H9 (cell line): ENCODE results near the gene NTRK2. TPM values are rescaled to one million over a fixed set of nuclear protein-coding genes. Genes with fewer than 3 reads are reported as not detected.

Source experiments
- DNase-seq: peaks from one replicate; pipeline ENCODE4 v3.0.0-alpha.2; 2017
- H2AFZ ChIP-seq: one replicate; pipeline ENCODE4 v1.6.1; 2013; ENCODE audit warnings: mild to moderate bottlenecking, low read length, control low read depth, moderate library complexity
- H2AK5ac ChIP-seq: 2 replicates; pipeline ENCODE4 v1.6.1; 2013; ENCODE audit warnings: low read length, control low read depth, mixed read lengths; ENCODE audit not compliant: insufficient read length
- H2BK120ac ChIP-seq: one replicate; pipeline ENCODE4 v1.6.1; 2013; ENCODE audit warnings: low read depth, mild to moderate bottlenecking, low read length, control low read depth, inconsistent platforms; ENCODE audit not compliant: poor library complexity, severe bottlenecking
- H2BK12ac ChIP-seq: 2 replicates; pipeline ENCODE4 v1.6.1; 2013; ENCODE audit warnings: low read length, control low read depth, mixed read lengths, low read depth; ENCODE audit not compliant: insufficient read length
- H2BK15ac ChIP-seq: 2 replicates; pipeline ENCODE4 v1.6.1; 2013; ENCODE audit warnings: low read depth, low read length, control low read depth
- H2BK20ac ChIP-seq: one replicate; pipeline ENCODE4 v1.6.1; 2013; ENCODE audit warnings: low read depth, mild to moderate bottlenecking, low read length, control low read depth, inconsistent platforms; ENCODE audit not compliant: poor library complexity, severe bottlenecking
- H2BK5ac ChIP-seq: 2 replicates; pipeline ENCODE4 v1.6.1; 2013; ENCODE audit warnings: low read length, control low read depth, mixed read lengths; ENCODE audit not compliant: insufficient read length
- H3K14ac ChIP-seq: 2 replicates; pipeline ENCODE4 v1.6.1; 2013; ENCODE audit warnings: low read length, control low read depth; ENCODE audit not compliant: insufficient read depth
- H3K18ac ChIP-seq: 2 replicates; pipeline ENCODE4 v1.6.1; 2013; ENCODE audit warnings: low read depth, mild to moderate bottlenecking, mixed read lengths, low read length, control low read depth; ENCODE audit not compliant: insufficient read length
- H3K23ac ChIP-seq: 2 replicates; pipeline ENCODE4 v1.6.1; 2013; ENCODE audit warnings: low read length, control low read depth, mixed read lengths, low read depth; ENCODE audit not compliant: insufficient read length
- H3K23me2 ChIP-seq: 2 replicates; pipeline ENCODE4 v1.6.1; 2013; ENCODE audit warnings: low read depth, mild to moderate bottlenecking, mixed read lengths, low read length, control low read depth; ENCODE audit not compliant: insufficient read length, poor library complexity, severe bottlenecking
- H3K27ac ChIP-seq: 2 replicates; pipeline ENCODE4 v1.5.1; 2013; ENCODE audit warnings: low read length, control low read depth, mixed read lengths, low read depth; ENCODE audit not compliant: insufficient read length
- H3K27me3 ChIP-seq: 2 replicates; pipeline ENCODE4 v1.6.1; 2013; ENCODE audit warnings: low read length, control low read depth, inconsistent platforms; ENCODE audit not compliant: insufficient read depth
- H3K4ac ChIP-seq: 2 replicates; pipeline ENCODE4 v1.6.1; 2013; ENCODE audit warnings: low read depth, mild to moderate bottlenecking, control low read depth, inconsistent platforms, low read length, moderate library complexity
- H3K4me1 ChIP-seq: 2 replicates; pipeline ENCODE4 v1.6.1; 2013; ENCODE audit warnings: low read length, control low read depth, inconsistent platforms; ENCODE audit not compliant: insufficient read depth
- H3K4me2 ChIP-seq: 2 replicates; pipeline ENCODE4 v1.6.1; 2013; ENCODE audit warnings: low read length, control low read depth, mixed read lengths; ENCODE audit not compliant: insufficient read length, insufficient read depth
- H3K56ac ChIP-seq: 2 replicates; pipeline ENCODE4 v1.6.1; 2013; ENCODE audit warnings: low read depth, mild to moderate bottlenecking, mixed read lengths, low read length, control low read depth; ENCODE audit not compliant: insufficient read length
- H3K79me1 ChIP-seq: 2 replicates; pipeline ENCODE4 v1.6.1; 2013; ENCODE audit warnings: low read depth, mild to moderate bottlenecking, moderate library complexity, low read length, control low read depth, inconsistent platforms; ENCODE audit not compliant: insufficient read depth, poor library complexity, severe bottlenecking
- H3K79me2 ChIP-seq: 2 replicates; pipeline ENCODE4 v1.6.1; 2013; ENCODE audit warnings: low read length, control low read depth, inconsistent platforms; ENCODE audit not compliant: insufficient read depth
- H3K9ac ChIP-seq: 2 replicates; pipeline ENCODE4 v1.6.1; 2013; ENCODE audit warnings: low read length, control low read depth, mixed read lengths; ENCODE audit not compliant: insufficient read length; ENCODE audit errors: extremely low read depth
- H3K9me3 ChIP-seq: one replicate; pipeline ENCODE4 v1.6.1; 2013; ENCODE audit warnings: low read depth, low read length, inconsistent platforms; ENCODE audit not compliant: control insufficient read depth
- H3T11ph ChIP-seq: one replicate; pipeline ENCODE4 v1.6.1; 2013; ENCODE audit warnings: mild to moderate bottlenecking, low read length, control low read depth, inconsistent platforms
- H4K20me1 ChIP-seq: one replicate; pipeline ENCODE4 v1.6.1; 2013; ENCODE audit not compliant: control insufficient read depth, insufficient read length, insufficient read depth
- H4K5ac ChIP-seq: 2 replicates; pipeline ENCODE4 v1.6.1; 2013; ENCODE audit warnings: low read depth, mild to moderate bottlenecking, mixed read lengths, low read length, control low read depth; ENCODE audit not compliant: insufficient read length
- H4K8ac ChIP-seq: replicated peaks from 2 replicates; pipeline ENCODE4 v1.6.1; 2013; ENCODE audit warnings: low read length, control low read depth, mixed read lengths, low read depth; ENCODE audit not compliant: insufficient read length
- H4K91ac ChIP-seq: 2 replicates; pipeline ENCODE4 v1.6.1; 2013; ENCODE audit warnings: low read depth, mild to moderate bottlenecking, moderate library complexity, mixed read lengths, low read length, control low read depth; ENCODE audit not compliant: insufficient read length
- H3K27ac Mint-ChIP-seq, 3 experiments: 2 replicates in 2 of 3; 3 replicates in 1 of 3; pipeline ENCODE4 v1.8.0; 2020 to 2021; ENCODE audit warnings: mixed read lengths in 3 of 3, mild to moderate bottlenecking in 1 of 3, moderate library complexity in 1 of 3
- H3K27me3 Mint-ChIP-seq: 2 replicates; pipeline ENCODE4 v1.8.0; 2021; ENCODE audit warnings: low read depth, mild to moderate bottlenecking, moderate library complexity, mixed read lengths
- H3K36me3 Mint-ChIP-seq, 3 experiments: 2 replicates in 2 of 3; 3 replicates in 1 of 3; pipeline ENCODE4 v1.8.0; 2020 to 2021; ENCODE audit warnings: low read depth in 3 of 3, mixed read lengths in 3 of 3; ENCODE audit not compliant: insufficient read depth in 1 of 3
- H3K4me1 Mint-ChIP-seq, 2 experiments: 2 replicates each; pipeline ENCODE4 v1.8.0; 2020; ENCODE audit warnings: mixed read lengths in 2 of 2
- H3K4me3 Mint-ChIP-seq, 2 experiments: 2 replicates in 1 of 2; 3 replicates in 1 of 2; pipeline ENCODE4 v1.8.0; 2020 to 2021; ENCODE audit warnings: mild to moderate bottlenecking in 2 of 2, mixed read lengths in 2 of 2, moderate library complexity in 1 of 2
- H3K9me3 Mint-ChIP-seq, 2 experiments: 2 replicates in 1 of 2; 3 replicates in 1 of 2; pipeline ENCODE4 v1.8.0; 2020; ENCODE audit warnings: mild to moderate bottlenecking in 2 of 2, mixed read lengths in 2 of 2, moderate library complexity in 1 of 2
- WGBS: extraction: QIAGEN DNeasy Blood & Tissue Kit; methylation state at CpG from one replicate; pipeline ENCODE4 v1.1.7; 2013; ENCODE audit warnings: missing lambda C conversion rate, low lambda C conversion rate, mixed read lengths; ENCODE audit not compliant: insufficient read length; ENCODE audit errors: extremely low coverage; 5-methylcytosine and 5-hydroxymethylcytosine counted together
- total RNA-seq: library from RNA; stranded (reverse); gene quantifications from 2 replicates; pipeline ENCODE4 v1.2.1, GENCODE V29; 2021
- TF ChIP-seq, protein P1 (sequence below): fragments of 200-600 bp; sonication (generic); conservative IDR thresholded peaks from 3 replicates; pipeline ENCODE4 v1.8.0; 2021; ENCODE audit warnings: antibody characterized with exemption, mild to moderate bottlenecking

NTRK2 gene
- total RNA-seq, 1 experiment from 2014 or later, result 0.02 TPM

- no peak overlapping the region for H2AFZ ChIP-seq
These were observed 191.0 kb downstream of the NTRK2 start for GRCh38 chr9:84860249-84861115.

More at GRCh38 chr9:84860249-84861115, 191.0 kb downstream of the NTRK2 start:
- Mint-ChIP-seq H3K4me1 (peaks cover 71 to 75% of the 10 kb centered on the region in 2 experiments), H3K27me3 (no peaks in the 10 kb centered on the region), H3K27ac (0 out of 7 replicates have a peak overlapping the region, but pooled peaks of 1 of the 3 experiments have one; percentile 23), H3K36me3 (peaks cover 0 to 1% (median 0%) of the 10 kb centered on the region in 3 experiments; a peak in 1 of 7 replicates), H3K4me3 (no peak overlapping the region), H3K9me3 (no peaks in the 10 kb centered on the region)
- Histone ChIP-seq H3K23me2 (no peaks in the 10 kb centered on the region), H4K91ac (no peak overlapping the region), H2BK20ac (no peak overlapping the region), H3K56ac (no peak overlapping the region), H3K14ac (no peak overlapping the region), H3K79me1 (no peaks in the 10 kb centered on the region), H2BK15ac (no peak overlapping the region), H3K27me3 (no peaks in the 10 kb centered on the region), H3K79me2 (no peaks in the 10 kb centered on the region), H3K4me1 (peaks cover 20% of the 10 kb centered on the region), H3K18ac (no peak overlapping the region), H2BK120ac (no peak overlapping the region), H4K8ac (no peak overlapping the region), H3K23ac (no peak overlapping the region), H2AK5ac (no peak overlapping the region), H3K9ac (no peak overlapping the region), H3K9me3 (no peaks in the 10 kb centered on the region), H2BK12ac (no peak overlapping the region), H4K20me1 (no peaks in the 10 kb centered on the region), H2BK5ac (no peak overlapping the region), H3T11ph (no peak overlapping the region), H3K27ac (no peak overlapping the region), H3K4ac (no peak overlapping the region), H3K4me2 (no peak overlapping the region), H4K5ac (no peak overlapping the region)
- no peak for DNase-seq
- TF ChIP-seq, protein P1, sequence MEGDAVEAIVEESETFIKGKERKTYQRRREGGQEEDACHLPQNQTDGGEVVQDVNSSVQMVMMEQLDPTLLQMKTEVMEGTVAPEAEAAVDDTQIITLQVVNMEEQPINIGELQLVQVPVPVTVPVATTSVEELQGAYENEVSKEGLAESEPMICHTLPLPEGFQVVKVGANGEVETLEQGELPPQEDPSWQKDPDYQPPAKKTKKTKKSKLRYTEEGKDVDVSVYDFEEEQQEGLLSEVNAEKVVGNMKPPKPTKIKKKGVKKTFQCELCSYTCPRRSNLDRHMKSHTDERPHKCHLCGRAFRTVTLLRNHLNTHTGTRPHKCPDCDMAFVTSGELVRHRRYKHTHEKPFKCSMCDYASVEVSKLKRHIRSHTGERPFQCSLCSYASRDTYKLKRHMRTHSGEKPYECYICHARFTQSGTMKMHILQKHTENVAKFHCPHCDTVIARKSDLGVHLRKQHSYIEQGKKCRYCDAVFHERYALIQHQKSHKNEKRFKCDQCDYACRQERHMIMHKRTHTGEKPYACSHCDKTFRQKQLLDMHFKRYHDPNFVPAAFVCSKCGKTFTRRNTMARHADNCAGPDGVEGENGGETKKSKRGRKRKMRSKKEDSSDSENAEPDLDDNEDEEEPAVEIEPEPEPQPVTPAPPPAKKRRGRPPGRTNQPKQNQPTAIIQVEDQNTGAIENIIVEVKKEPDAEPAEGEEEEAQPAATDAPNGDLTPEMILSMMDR, result no peak
- no CpG with 5 or more reads among the region's 12 CpGs for WGBS
